RWPE1 (cell line): ENCODE data around the gene TOB1.

ENCODE experiments used
- CTCF ChIA-PET: fragments of 350-600 bp; sonication (Branson Sonifier 250); formaldehyde crosslinking; extraction: SDS; loops from one replicate; lab custom pipeline; 2021; lab: Yijun Ruan, JAX
- POLR2A ChIA-PET: fragments of 400-600 bp; formaldehyde crosslinking; extraction: SDS; loops from one replicate; lab custom pipeline; 2020; ENCODE audit warnings: antibody characterized with exemption; ENCODE audit not compliant: low non-redundant PET; lab: Yijun Ruan, JAX
- DNase-seq: peaks from one replicate; pipeline ENCODE4 v3.0.0; 2012; ENCODE audit warnings: low spot score
- H3K27ac ChIP-seq: fragments of 450-650 bp; 2 replicates; pipeline ENCODE4 v1.5.1; 2017
- TF ChIP-seq, protein P1 (sequence below): fragments of 450-650 bp; conservative IDR thresholded peaks from 2 replicates; pipeline ENCODE4 v1.5.1; 2017; ENCODE audit warnings: low read depth, mild to moderate bottlenecking

Gene TOB1

GRCh38 chr17:50816771-50817751 lies 49.1 kb downstream of the TOB1 start:
- H3K27ac ChIP-seq, result no peak overlapping the region
- ChIA-PET CTCF (interaction anchor here (0.5 to 1.1 kb wide), 6 partner anchors 10 to 42 kb away, joined by 3 to 4 read pairs (median 3); no protein-coding TSS in a partner anchor), POLR2A (interaction anchor here (0.6 kb wide), 1 partner anchor 30 kb away, joined by 4 read pairs; no protein-coding TSS in a partner anchor)
- DNase-seq, result no peak
- TF ChIP-seq, protein P1, sequence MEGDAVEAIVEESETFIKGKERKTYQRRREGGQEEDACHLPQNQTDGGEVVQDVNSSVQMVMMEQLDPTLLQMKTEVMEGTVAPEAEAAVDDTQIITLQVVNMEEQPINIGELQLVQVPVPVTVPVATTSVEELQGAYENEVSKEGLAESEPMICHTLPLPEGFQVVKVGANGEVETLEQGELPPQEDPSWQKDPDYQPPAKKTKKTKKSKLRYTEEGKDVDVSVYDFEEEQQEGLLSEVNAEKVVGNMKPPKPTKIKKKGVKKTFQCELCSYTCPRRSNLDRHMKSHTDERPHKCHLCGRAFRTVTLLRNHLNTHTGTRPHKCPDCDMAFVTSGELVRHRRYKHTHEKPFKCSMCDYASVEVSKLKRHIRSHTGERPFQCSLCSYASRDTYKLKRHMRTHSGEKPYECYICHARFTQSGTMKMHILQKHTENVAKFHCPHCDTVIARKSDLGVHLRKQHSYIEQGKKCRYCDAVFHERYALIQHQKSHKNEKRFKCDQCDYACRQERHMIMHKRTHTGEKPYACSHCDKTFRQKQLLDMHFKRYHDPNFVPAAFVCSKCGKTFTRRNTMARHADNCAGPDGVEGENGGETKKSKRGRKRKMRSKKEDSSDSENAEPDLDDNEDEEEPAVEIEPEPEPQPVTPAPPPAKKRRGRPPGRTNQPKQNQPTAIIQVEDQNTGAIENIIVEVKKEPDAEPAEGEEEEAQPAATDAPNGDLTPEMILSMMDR, result peak; percentile 65

- TF ChIP-seq, protein P1, result no peak
- H3K27ac ChIP-seq, result no peak overlapping the region
- no peak for DNase-seq
- CTCF ChIA-PET, result interaction anchor here (0.6 kb wide), 2 partner anchors 10 to 16 kb away, joined by 3 to 4 read pairs; no protein-coding TSS in a partner anchor
- POLR2A ChIA-PET, result no interaction called here
Measured at GRCh38 chr17:50816271-50816670, 49.9 kb downstream of the TOB1 start.

- no peak overlapping the region for H3K27ac ChIP-seq
- TF ChIP-seq, protein P1, result no peak
- DNase-seq, result no peak
- CTCF ChIA-PET, result no interaction called here
- POLR2A ChIA-PET, result no interaction called here
Measured at GRCh38 chr17:50815400-50815799, 50.8 kb downstream of the TOB1 start.

GRCh38 chr17:50813583-50813982 lies 52.6 kb downstream of the TOB1 start:
- no peak overlapping the region for H3K27ac ChIP-seq
- CTCF ChIA-PET, result no interaction called here
- POLR2A ChIA-PET, result no interaction called here
- TF ChIP-seq, protein P1, result no peak
- no peak for DNase-seq
